Peyer's patch (tissue), 4 donors: ENCODE data around the gene ARMC8.

Experiments used
- POLR2A ChIP-seq, 2 donors: fragments of 450-650 bp; IDR thresholded peaks; one replicate each; pipeline ENCODE4 v1.5.1; 2017; ENCODE audit warnings: antibody characterized with exemption in 2 of 2, mild to moderate bottlenecking in 2 of 2, moderate library complexity in 2 of 2
- TF ChIP-seq, protein P1 (sequence below), 6 experiments: fragments of 450-650 bp in 4 of 6; fragments of 200-600 bp in 2 of 6; sonication (generic) in 1 of 6; IDR thresholded peaks; one replicate each; pipeline ENCODE4 v1.5.1; 2017 to 2019; ENCODE audit warnings: antibody characterized with exemption in 6 of 6, mild to moderate bottlenecking in 3 of 6, moderate library complexity in 1 of 6

DNA sequence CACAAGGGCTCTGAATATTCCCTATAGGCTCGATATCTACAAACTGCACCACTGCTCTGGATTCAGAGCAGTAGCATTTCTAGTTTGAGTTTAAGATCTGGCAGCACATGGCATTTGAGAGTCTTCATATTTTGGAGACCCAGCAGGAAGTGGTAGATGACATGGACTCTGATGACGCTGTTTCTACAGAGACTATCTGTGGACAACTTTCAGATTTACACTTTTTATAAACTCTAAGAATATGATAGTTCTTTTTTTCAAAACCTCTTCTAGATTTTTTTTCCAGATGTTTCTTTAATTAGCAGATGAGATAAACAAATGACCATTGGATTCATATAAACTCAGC is 35.8 kb downstream of the ARMC8 start:
- TF ChIP-seq, protein P1, sequence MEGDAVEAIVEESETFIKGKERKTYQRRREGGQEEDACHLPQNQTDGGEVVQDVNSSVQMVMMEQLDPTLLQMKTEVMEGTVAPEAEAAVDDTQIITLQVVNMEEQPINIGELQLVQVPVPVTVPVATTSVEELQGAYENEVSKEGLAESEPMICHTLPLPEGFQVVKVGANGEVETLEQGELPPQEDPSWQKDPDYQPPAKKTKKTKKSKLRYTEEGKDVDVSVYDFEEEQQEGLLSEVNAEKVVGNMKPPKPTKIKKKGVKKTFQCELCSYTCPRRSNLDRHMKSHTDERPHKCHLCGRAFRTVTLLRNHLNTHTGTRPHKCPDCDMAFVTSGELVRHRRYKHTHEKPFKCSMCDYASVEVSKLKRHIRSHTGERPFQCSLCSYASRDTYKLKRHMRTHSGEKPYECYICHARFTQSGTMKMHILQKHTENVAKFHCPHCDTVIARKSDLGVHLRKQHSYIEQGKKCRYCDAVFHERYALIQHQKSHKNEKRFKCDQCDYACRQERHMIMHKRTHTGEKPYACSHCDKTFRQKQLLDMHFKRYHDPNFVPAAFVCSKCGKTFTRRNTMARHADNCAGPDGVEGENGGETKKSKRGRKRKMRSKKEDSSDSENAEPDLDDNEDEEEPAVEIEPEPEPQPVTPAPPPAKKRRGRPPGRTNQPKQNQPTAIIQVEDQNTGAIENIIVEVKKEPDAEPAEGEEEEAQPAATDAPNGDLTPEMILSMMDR (IDR thresholded peaks at IDR 0.05), result no peak
- no peak for TF ChIP-seq POLR2A (IDR thresholded peaks at IDR 0.05)
